ENCODE results near the gene ZNF17. TPM values are rescaled to one million over a fixed set of nuclear protein-coding genes. Genes with fewer than 3 reads are reported as not detected.

ZNF17 gene
- total RNA-seq, 2 experiments from 2014 or later = 14.9 to 31.4 TPM

- no peak for TF ChIP-seq EZH2phosphoT487 (IDR thresholded peaks at IDR 0.05; ENCODE audit: borderline replicate concordance, low read depth, low read length)
- TF ChIP-seq CTCF (conservative IDR thresholded peaks at IDR 0.05; ENCODE audit: low read length) = no peak
- Histone ChIP-seq H3K4me3 (ENCODE audit: low read depth, low read length, poor library complexity, severe bottlenecking) (no peak overlapping the region), H3K9me3 (ENCODE audit: low read length) (no peaks in the 10 kb centered on the region), H3K36me3 (ENCODE audit: insufficient read depth, low read length) (peaks cover 36% of the 10 kb centered on the region), H3K27ac (ENCODE audit: low read depth, low read length, poor library complexity, severe bottlenecking) (no peak overlapping the region), H3K9me2 (ENCODE audit: insufficient read depth, low read length) (no peaks in the 10 kb centered on the region), H3K4me1 (ENCODE audit: insufficient read depth, low read length, poor library complexity, severe bottlenecking) (peaks cover 17% of the 10 kb centered on the region), H3K79me2 (ENCODE audit: insufficient read depth, low read depth, low read length) (peaks cover 31% of the 10 kb centered on the region), H2AFZ (ENCODE audit: low read length) (no peak overlapping the region), H4K20me1 (ENCODE audit: insufficient read depth, low read length) (0 out of 2 replicates have a peak, but pooled peaks cover 6% of the 10 kb centered on the region), H3K4me2 (ENCODE audit: low read length) (no peak overlapping the region)
- ChIA-PET POLR2A (no interaction called here), CTCF (ENCODE audit: unreplicated experiment) (no interaction called here)
- BruUV-seq (replicated peaks) = no TSS peak
- DNase-seq (ENCODE audit: low spot score) = no peak
- intact Hi-C loops (cut with micrococcal nuclease; ENCODE audit: unreplicated experiment) = no loop called here
Observed at GRCh38 chr19:57437931-57438330, 27.0 kb downstream of the ZNF17 start.

GRCh38 chr19:57438925-57439324 is 28.0 kb downstream of the ZNF17 start:
- Histone ChIP-seq H3K4me1 (ENCODE audit: insufficient read depth, low read length, poor library complexity, severe bottlenecking) (peaks cover 22% of the 10 kb centered on the region), H3K4me3 (ENCODE audit: low read depth, low read length, poor library complexity, severe bottlenecking) (no peak overlapping the region), H3K36me3 (ENCODE audit: insufficient read depth, low read length) (peaks cover 46% of the 10 kb centered on the region), H3K27ac (ENCODE audit: low read depth, low read length, poor library complexity, severe bottlenecking) (no peak overlapping the region), H3K9me2 (ENCODE audit: insufficient read depth, low read length) (no peaks in the 10 kb centered on the region), H3K9me3 (ENCODE audit: low read length) (no peaks in the 10 kb centered on the region), H2AFZ (ENCODE audit: low read length) (no peak overlapping the region), H3K79me2 (ENCODE audit: insufficient read depth, low read depth, low read length) (peaks cover 31% of the 10 kb centered on the region), H4K20me1 (ENCODE audit: insufficient read depth, low read length) (0 out of 2 replicates have a peak, but pooled peaks cover 6% of the 10 kb centered on the region), H3K4me2 (ENCODE audit: low read length) (no peak overlapping the region)
- ChIA-PET POLR2A (no interaction called here), CTCF (ENCODE audit: unreplicated experiment) (no interaction called here)
- DNase-seq (ENCODE audit: low spot score) = no peak
- BruUV-seq (replicated peaks) = no TSS peak
- intact Hi-C loops (cut with micrococcal nuclease; ENCODE audit: unreplicated experiment) = no loop called here
- no peak for TF ChIP-seq EZH2phosphoT487 (IDR thresholded peaks at IDR 0.05; ENCODE audit: borderline replicate concordance, low read depth, low read length)
- no peak for TF ChIP-seq CTCF (conservative IDR thresholded peaks at IDR 0.05; ENCODE audit: low read length)

GRCh38 chr19:57441979-57442752 is 31.2 kb downstream of the ZNF17 start:
- DNase-seq (ENCODE audit: low spot score) = no peak
- H3K9me2 ChIP-seq (ENCODE audit: insufficient read depth, low read length) = no peaks in the 10 kb centered on the region
- peaks cover 69% of the 10 kb centered on the region for H3K36me3 ChIP-seq (ENCODE audit: insufficient read depth, low read length)
- peaks cover 14% of the 10 kb centered on the region; the same call in 1 of the 2 replicates for H3K79me2 ChIP-seq (ENCODE audit: insufficient read depth, low read depth, low read length)
- BruUV-seq (replicated peaks) = no TSS peak
- ChIA-PET POLR2A (no interaction called here), CTCF (ENCODE audit: unreplicated experiment) (no interaction called here)
- intact Hi-C loops (cut with micrococcal nuclease; ENCODE audit: unreplicated experiment) = no loop called here
- H3K4me3 ChIP-seq (ENCODE audit: low read depth, low read length, poor library complexity, severe bottlenecking) = no peak overlapping the region
- no peak overlapping the region for H3K4me2 ChIP-seq (ENCODE audit: low read length)
- H3K4me1 ChIP-seq (ENCODE audit: insufficient read depth, low read length, poor library complexity, severe bottlenecking) = peaks cover 7% of the 10 kb centered on the region
- H3K9me3 ChIP-seq (ENCODE audit: low read length) = no peaks in the 10 kb centered on the region; the same call in 1 of the 2 replicates
- no peak overlapping the region for H3K27ac ChIP-seq (ENCODE audit: low read depth, low read length, poor library complexity, severe bottlenecking)
- no peak overlapping the region for H2AFZ ChIP-seq (ENCODE audit: low read length)
- H4K20me1 ChIP-seq (ENCODE audit: insufficient read depth, low read length) = no peaks in the 10 kb centered on the region
- no peak for TF ChIP-seq CTCF (conservative IDR thresholded peaks at IDR 0.05; ENCODE audit: low read length)

Measured in OCI-LY7 (cell line).